GM10266 (cell line): ENCODE results near the gene ATP13A5.

Source experiments
- DNase-seq: peaks from one replicate; pipeline ENCODE4 v3.0.0; 2012; ENCODE audit errors: extremely low spot score
- TF ChIP-seq, protein P1 (sequence below): IDR thresholded peaks from 2 replicates; pipeline ENCODE4 v1.5.1; 2012; ENCODE audit warnings: mild to moderate bottlenecking, low read depth; ENCODE audit not compliant: control insufficient read depth, insufficient read depth; ENCODE audit errors: missing control alignments

ATP13A5 gene

DNA sequence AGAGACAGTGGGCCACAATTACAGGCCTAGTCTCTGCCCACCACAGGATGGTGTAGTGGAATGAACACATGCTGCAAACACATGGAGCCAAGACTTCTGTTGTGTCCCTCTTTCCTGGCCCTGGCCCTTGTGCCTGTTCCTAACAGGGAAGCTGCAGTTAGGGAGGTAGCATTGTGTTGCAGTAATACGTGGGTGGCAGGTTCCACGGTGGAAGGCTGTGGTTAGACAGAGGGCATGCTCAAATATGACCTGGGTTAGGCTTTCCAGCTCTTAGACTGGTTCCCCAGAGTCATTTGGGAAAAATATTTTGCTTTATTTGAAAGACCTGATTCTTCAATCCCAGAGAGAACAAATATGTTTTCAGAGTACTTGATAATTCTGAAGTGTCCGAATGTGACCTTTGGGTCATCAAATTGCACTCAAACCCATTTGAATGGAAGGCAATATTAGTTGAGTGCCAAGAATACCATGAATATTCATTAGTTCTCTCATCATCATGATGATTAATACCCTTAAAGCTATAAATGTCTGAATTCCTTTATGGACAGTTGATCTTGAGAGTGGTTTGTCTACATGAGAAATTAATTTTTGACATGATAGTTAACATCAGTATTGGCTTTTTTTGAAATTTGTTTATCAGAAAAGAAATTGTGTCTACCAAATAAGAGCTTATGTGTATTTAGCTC is 109.1 kb downstream of the ATP13A5 start:
- TF ChIP-seq, protein P1, sequence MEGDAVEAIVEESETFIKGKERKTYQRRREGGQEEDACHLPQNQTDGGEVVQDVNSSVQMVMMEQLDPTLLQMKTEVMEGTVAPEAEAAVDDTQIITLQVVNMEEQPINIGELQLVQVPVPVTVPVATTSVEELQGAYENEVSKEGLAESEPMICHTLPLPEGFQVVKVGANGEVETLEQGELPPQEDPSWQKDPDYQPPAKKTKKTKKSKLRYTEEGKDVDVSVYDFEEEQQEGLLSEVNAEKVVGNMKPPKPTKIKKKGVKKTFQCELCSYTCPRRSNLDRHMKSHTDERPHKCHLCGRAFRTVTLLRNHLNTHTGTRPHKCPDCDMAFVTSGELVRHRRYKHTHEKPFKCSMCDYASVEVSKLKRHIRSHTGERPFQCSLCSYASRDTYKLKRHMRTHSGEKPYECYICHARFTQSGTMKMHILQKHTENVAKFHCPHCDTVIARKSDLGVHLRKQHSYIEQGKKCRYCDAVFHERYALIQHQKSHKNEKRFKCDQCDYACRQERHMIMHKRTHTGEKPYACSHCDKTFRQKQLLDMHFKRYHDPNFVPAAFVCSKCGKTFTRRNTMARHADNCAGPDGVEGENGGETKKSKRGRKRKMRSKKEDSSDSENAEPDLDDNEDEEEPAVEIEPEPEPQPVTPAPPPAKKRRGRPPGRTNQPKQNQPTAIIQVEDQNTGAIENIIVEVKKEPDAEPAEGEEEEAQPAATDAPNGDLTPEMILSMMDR, result no peak
- DNase-seq, result no peak

DNA sequence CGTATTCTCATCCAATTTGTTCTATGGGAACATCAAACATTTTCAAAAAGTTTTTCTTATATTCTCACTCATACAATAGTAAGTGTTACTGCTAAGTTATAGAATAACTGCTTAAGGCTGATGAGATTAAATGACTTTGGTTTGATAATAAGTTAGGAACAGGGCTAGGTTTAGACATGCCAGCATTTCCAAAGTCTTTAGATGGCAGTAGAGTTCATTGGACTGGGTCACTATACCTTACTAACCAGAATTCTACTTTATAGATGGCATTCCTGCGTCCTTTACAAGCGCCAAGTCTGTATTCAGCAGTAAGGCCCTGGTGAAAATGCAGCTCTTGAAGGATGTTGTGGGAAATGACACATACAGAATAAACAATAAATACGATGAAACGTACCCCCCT is 115.8 kb downstream of the ATP13A5 start:
- DNase-seq, result no peak
- TF ChIP-seq, protein P1, result no peak

DNA sequence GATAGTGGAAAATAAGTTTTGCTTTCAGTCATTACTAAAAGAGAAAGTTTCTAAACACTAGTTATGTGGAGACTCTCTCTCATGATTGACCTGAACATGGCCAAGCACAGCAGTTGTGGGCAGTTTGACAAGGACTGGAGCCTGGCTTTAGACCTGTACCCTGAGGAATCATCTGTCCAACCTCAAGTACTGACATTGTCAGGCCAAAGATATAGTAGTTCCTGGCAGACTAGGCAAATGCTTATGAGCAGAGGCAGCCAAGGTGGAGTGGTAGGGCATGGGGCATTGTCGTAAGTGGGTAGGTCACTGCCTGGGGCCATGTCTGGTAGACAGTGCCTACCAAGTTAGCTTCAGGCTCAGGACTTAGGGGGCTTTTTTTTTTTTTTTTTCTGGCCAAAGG is 116.6 kb downstream of the ATP13A5 start:
- TF ChIP-seq, protein P1, result no peak
- DNase-seq, result no peak

DNA sequence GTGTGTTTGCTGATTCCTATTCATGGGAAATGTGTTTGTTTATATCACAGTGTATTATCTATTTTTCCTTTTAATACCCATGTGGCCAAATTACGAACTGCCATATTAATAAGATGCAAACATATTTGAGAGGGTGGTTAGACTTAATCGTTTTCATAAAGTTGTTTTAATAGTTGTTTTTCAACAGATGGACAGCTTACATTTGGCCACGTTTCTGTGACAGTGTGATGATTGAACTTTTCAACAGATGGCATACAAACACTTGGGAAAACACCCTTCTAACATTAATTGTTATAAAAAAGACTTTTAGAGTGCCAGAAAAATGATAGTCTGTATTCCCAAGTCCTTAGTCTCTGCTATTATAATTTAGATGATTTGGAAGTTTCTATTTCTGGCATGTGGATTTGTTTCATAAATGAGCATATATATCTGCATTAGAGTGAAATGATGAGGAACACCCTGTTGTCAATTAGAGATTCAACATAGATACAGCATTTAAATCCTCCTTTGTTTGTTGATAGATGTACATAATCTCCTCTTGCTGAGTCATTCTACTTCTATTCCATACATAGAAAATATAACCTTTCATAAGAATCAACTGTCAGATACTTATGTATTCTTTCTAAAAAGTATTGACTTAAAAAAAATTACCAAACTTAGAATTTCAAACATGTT is 124.4 kb downstream of the ATP13A5 start:
- TF ChIP-seq, protein P1, result no peak

DNA sequence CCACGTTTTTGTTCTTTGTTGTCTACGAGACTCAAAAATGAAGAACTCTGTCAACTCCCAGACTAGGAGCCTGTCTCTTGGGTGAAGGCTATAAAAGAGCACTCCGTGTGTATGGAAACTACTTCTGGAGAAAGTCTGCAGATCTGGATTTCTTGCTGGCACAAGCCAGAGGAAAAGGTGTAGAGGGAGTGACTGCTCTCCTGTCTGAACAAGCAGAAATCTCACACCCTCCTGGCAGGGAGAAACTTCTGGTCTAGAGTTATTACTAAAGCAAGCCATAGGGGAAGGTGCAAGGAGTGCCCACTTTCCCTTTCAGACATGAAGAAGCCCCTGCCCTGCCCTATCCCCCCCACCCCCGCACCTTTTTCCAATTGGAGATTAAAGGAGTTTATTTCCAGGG is 128.1 kb downstream of the ATP13A5 start:
- TF ChIP-seq, protein P1, result no peak
- no peak for DNase-seq

More for the DNA sequence above, 124.4 kb downstream of the ATP13A5 start:
- DNase-seq, result no peak

DNA sequence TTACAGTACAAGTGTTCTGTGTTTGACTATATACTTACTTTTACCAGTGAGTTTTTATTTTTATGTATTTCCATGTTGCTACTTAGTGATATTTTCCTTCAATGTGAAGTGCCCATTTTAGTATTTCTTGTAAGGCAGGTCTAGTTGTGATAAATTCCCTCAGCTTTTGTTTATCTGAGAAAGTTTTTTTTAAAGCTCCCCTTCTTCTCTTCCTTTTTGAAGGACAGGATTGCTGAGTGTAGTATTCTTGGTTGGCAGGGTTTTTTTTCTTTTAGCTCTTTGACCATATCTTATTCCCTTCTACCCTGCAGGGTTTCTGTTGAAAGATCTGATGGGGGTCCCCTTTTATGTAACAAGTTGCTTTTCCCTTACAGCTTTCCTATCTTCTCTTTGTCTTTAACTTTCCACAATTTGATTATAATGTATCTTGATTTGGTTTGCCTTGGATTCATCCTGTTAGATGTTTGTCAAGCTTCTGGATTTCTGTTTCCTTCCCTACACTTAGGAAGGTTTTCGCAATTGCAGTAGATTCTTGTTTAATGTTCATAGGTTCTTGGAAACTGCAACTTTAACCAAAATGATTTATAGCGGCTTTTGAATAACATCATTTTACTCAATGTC is 129.6 kb downstream of the ATP13A5 start:
- no peak for DNase-seq
- TF ChIP-seq, protein P1, result no peak

DNA sequence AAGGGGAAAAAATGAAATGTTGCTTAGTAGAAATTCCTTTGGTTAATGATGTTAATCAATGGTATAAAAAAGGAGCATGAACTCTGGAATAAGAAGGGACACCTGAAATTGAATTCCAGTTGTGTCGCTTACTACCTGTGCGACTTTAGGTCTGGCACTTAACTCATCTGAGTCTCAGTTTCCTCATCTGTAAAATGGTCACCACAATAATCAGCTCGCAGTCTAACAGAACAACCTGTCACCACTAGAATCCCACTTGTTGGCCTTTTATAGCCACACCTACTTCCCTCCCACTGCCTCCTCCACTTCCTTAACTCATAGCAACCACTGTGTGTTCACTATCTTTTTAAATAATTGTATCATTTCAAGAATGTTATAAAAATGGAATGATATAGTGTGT is 135.0 kb downstream of the ATP13A5 start:
- TF ChIP-seq, protein P1, result no peak
- no peak for DNase-seq
